Nucleus accumbens (tissue), 56 donors: ENCODE results near the gene CYTH3.

Experiments
- DNase-seq, 56 donors: peaks; one replicate each; lab custom pipeline; 2025; lab: John Stamatoyannopoulos, UW

CYTH3 gene

DNA sequence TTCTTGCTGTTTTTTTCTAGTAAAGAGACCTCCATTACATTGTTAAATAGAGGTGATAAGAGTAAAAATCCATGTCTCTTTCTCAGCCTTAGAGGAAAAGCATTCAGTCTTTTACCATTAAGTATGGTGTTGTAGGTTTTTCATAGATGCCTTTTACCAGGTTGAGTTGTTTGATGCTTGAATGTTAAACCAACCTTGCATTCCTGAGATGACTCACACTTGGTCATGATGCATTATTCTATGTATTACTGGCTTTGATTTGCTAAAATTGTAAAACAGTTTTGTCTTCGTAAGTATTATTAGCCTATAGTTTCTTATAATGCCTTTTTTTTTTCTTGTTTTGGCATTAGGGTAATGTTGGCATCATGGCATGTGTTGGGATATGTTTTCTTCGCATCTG lies 151.3 kb downstream of the CYTH3 start:
- DNase-seq, result no peak

DNA sequence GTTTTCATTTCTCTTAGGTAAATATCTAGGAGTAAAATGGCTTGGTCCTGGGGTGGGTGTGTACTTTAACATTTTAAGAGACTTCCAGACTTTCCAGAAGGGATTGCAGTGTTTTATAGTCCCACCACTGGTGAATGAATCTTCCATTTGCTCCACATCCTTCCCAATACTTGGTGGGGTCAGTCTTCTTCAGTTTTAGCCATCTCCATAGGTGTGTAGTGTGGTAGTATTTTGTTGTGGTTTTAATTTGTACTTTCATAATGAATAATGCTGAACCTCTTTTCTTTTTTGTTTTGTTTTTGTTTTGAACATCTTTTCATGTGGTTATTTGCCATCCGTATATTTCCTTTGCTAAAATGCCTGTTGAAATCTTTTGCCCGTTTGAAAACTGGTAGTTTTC lies 154.9 kb downstream of the CYTH3 start:
- no peak for DNase-seq

DNA sequence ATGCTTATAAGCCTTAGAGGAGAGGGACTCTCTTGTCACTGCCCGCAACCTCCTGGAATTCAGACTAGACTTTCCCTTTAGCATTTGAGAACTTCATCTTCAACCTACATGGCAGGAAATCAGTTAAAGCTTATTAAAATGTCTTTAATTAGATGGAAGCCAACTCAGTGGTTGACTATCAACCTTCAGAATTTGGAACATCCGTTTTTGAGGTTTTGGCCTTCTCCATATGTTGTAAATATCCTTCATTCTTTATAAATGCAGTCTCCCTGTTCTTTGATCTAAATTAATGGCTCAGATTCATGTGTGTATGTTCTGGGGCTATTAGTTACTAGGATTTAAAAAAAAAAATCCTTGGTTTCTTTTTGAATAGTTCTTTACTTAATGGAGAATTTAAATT lies 156.2 kb downstream of the CYTH3 start:
- no peak for DNase-seq
